GM12874 (cell line): ENCODE data around the gene SLCO3A1.

Source experiments
- TF ChIP-seq, protein P1 (sequence below): IDR thresholded peaks from 2 replicates; pipeline ENCODE4 v1.5.1; 2011; ENCODE audit warnings: low read depth, mild to moderate bottlenecking, control low read depth, low read length, moderate library complexity; ENCODE audit not compliant: insufficient read depth

Gene SLCO3A1

DNA sequence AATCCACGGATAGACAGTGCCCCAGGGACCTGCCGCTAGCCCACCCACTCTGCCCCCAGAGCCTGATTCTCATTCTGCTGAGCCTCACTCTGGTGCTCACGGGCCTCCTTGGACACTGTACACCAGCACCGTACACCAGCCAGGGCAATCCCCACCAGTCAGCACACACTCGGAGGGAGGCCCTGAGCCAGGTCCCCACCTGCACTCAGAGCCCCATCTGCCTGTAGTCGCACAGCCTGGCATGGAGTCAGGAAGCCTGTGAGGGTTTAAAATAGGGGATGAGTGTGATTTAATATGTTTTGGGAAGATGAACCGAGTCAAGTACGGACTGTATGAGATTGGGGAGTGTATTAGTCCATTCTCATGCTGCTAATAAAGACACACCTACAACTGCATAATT, 223.0 kb downstream of the SLCO3A1 start:
- TF ChIP-seq, protein P1, sequence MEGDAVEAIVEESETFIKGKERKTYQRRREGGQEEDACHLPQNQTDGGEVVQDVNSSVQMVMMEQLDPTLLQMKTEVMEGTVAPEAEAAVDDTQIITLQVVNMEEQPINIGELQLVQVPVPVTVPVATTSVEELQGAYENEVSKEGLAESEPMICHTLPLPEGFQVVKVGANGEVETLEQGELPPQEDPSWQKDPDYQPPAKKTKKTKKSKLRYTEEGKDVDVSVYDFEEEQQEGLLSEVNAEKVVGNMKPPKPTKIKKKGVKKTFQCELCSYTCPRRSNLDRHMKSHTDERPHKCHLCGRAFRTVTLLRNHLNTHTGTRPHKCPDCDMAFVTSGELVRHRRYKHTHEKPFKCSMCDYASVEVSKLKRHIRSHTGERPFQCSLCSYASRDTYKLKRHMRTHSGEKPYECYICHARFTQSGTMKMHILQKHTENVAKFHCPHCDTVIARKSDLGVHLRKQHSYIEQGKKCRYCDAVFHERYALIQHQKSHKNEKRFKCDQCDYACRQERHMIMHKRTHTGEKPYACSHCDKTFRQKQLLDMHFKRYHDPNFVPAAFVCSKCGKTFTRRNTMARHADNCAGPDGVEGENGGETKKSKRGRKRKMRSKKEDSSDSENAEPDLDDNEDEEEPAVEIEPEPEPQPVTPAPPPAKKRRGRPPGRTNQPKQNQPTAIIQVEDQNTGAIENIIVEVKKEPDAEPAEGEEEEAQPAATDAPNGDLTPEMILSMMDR = no peak

DNA sequence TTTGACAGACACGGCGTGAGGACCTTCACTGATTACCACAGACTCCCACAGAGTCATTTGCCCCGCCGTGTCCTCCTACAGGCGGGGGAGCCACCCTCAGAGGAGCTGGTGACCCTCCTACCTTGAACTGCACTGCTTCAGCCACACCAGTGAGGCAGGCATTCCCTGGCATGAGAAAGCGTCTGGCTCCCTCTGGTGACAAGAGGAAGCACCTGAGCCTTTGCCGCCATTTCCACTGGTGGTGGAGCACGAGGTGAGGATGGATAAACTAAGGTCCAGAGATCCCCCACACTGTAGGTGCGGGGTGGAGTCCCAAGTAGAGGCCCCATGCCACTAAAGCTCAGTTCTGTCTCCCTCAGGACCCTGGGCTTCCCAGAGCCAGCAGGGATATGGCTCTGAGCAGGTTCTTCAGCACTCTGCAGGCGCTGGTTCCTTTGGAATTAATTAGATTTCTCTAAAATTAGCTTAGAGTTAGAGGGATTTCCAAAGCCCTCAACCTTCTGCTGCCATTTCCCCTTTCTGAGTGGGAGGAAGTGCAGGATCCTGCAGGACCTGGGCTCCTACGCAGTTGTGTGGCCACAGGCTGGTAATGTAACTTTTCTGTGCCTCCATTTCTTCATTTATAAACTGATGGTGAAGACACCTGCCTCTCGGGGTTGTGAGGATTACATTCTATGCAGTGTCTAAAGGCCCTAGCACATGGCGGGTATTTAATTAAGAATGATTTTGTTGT, 224.0 kb downstream of the SLCO3A1 start:
- TF ChIP-seq, protein P1 = peak; percentile 88

DNA sequence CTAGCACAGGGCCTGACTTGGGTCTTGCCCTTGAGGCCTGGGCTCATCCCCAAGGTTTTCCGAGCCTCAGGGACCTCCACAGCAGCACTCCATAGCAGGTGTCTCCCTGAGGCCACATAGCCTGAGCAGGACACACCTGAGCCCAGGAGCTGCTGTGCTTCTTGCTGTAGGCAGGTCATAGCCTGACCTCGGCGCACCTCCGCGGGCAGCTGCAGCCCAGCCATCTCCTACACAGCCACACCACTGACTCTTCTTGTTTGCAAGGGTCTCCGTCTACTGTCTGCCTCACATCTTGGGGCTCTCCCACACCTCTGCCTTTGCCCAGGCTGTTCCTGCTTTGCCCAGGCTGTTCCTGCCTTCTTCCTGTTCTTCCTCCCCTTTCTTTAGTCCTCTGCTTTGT, 224.8 kb downstream of the SLCO3A1 start:
- TF ChIP-seq, protein P1 = no peak

DNA sequence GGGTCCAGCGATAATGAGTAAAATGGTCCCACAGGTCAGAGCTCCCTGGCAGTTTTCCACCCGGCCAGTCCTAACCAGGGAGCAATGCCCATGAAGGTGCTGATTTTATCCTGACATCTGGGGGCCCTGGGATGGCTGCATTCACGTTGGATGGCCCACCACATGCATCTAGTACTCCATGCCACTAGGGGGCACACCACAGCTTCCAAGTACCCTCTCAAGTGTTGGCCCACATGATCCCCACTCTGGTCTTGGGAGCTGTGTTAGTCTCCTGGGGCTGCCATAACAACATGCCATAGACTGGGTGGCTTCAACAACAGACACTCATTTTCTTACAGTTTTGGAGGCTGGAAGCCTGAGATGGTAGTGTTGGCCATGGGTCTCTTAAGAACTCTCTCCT, 225.5 kb downstream of the SLCO3A1 start:
- TF ChIP-seq, protein P1 = peak; percentile 70

DNA sequence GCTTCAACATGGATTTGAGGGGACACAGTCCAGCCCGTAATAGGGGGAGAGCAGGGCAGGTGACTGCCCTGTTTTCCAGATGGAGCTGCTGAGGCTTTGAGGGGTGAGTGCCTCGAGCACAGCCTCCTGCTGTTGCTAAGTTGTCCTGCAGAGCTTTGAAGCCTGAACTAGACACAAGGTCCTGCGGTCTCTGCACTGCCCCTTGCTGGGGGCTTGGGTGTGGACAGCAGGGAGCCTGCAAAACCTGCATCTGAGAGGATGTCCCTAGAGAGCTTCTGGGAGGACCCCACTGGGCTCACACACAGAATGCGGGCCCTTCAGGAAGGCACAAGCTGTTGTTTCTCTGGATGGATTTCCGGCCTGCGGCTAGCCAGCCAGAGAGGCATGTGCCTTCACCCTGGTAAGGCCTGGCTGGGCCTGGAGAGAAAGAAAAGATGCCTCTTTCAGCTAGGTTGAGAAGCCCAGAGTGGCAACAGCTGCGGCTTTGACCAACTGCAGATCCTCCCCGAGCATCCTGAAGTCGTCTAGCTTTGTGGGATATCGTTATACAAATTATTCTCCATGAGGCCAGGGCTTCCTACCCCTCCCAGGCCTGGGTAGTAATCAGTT, 226.2 kb downstream of the SLCO3A1 start:
- TF ChIP-seq, protein P1 = no peak

DNA sequence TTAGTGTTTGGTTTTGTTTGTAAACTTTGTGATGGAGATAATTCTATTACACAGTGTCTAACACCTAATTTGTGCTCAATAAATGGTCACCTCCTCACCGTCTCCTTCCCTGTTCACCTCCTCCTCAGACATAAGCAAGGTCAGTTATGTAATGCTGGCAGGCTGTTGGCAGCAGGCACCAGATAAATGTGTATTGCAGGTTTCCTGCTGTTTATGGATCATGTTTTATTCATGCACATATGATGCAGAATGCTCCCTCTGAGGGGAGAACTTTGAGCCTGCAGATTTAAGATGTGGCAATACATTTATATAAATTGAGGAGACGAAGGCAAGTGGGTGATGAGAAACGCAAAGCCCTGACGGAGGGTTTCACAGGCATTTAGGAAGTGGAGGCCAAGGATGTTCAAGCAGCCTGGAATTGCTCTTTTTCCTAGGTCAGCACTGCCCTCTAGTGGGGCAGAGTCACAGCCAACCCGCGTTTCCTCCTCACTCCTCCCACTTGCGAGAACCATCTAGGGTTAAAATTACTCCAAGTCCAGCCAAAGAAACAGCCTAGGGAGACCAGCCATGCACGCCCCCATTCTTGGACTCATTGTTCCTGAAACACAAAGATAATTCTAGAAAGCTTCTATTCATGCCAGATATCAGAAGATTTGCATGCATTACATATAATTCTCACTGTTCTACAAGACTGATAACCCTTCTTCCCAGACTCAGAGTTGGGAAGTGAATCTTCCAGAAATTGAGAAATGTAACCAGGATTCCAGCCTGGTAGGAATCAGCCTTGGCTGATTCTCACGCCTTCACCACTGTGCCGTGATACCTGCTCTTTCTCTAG, 228.7 kb downstream of the SLCO3A1 start:
- TF ChIP-seq, protein P1 = peak; percentile 83

DNA sequence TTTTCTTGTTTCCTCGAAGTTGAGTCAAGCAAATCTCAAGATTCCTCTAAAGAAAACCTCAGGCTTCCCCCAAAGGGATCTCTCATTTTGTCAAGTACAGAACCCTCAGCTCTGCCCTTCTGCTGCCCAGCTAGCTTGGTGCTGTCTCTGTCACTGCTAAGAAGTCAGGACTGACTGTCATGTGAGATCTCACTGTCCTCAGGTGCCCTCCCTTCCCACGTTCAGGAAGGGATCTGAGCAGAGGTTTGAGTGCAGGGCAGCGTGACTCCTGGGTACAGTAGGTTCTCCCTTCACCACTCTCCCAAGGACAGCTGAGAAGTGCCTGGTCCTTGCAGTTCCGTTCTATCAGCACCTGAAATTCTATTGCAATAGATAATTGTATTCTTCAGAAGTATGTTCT, 229.7 kb downstream of the SLCO3A1 start:
- TF ChIP-seq, protein P1 = no peak
